ENCODE results near the gene CSPG5.

DNA sequence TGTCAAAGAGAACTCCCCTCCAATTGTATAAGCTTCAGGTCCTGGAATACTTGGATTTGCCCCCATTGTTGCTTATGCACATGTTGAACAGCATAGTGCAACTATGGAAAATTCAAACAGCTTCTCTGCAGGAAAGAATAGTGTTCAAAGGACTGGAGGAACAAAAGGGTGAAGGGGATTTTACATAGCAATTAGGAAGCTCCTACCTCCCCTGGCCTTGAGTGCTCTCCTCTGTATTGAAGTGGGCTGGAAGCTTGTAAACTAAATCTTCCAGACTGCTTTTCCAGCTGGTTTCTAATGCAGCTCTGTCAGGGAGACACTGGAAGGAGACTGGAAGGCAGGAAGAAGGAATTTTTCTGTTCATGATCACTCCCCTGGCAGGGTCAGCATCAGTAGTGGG, 57.9 kb downstream of the CSPG5 start:
- TF ChIP-seq POLR2A (IDR thresholded peaks at IDR 0.05) (no peak), CTCF (IDR thresholded peaks at IDR 0.05) (no peak)

Data from uterus (tissue), 2 donors.